ENCODE measurements around the gene FADS6. TPM values are rescaled to one million over a fixed set of nuclear protein-coding genes. Genes with fewer than 3 reads are reported as not detected.

Gene FADS6
- total RNA-seq, 1 donor from 2014 or later = 0.85 TPM

DNA sequence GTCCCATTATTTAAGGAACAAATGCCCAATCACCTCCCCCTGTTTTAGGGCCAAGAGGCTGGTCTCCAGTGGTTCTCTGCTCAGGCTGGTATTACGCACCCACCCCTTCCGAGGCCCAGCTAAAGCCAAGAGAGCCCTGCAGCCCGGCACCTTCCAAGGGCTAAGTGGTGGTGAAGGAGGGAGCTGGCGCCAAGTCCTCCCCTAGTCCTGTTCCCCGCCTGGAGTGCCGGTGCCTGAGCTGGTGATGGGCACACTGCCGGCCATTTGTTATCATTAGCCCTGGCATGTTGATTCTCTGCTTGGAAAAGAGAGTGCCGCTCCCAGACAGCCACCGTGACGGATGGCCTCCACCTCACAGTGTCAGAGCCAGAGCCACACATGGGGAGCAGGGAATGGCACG lies 65.6 kb downstream of the FADS6 start:
- Mint-ChIP-seq H3K27ac (no peak overlapping the region), H3K4me1 (no peaks in the 10 kb centered on the region), H3K36me3 (peaks cover 9% of the 10 kb centered on the region)

More for the DNA sequence above, 65.6 kb downstream of the FADS6 start:
- Mint-ChIP-seq H3K4me3 (no peak overlapping the region), H3K9me3 (no peaks in the 10 kb centered on the region), H3K27me3 (ENCODE audit: low read depth) (no peaks in the 10 kb centered on the region)
- no peak for TF ChIP-seq CTCF (IDR thresholded peaks at IDR 0.05; ENCODE audit: unreplicated experiment)
- DNase-seq (ENCODE audit: low spot score in 2 of 2, unreplicated experiment in 2 of 2) = no peak

Other genes with a start within 250 kb of the FADS6 start
- not detected in 3 replicates for gene CD300LF, start 180.7 kb downstream of the FADS6 start, total RNA-seq
- 0.16 to 0.38 TPM (median 0.24 TPM) in 3 replicates for gene RAB37, start 156.4 kb downstream of the FADS6 start, total RNA-seq
- 34.4 to 36.2 TPM (median 34.8 TPM) in 3 replicates for gene NHERF1, start 145.0 kb downstream of the FADS6 start, total RNA-seq
- 78.2 to 83.7 TPM (median 83.1 TPM) in 3 replicates for gene NAT9, start 117.3 kb downstream of the FADS6 start, total RNA-seq
- gene GRIN2C, start 33.7 kb downstream of the FADS6 start, total RNA-seq = 0.16 to 0.29 TPM (median 0.18 TPM) in 3 replicates
- gene FDXR, start 20.6 kb downstream of the FADS6 start, total RNA-seq = 20.4 to 23.0 TPM (median 22.5 TPM) in 3 replicates
- gene USH1G, start 29.6 kb upstream of the FADS6 start, total RNA-seq = 3.1 to 3.9 TPM (median 3.9 TPM) in 3 replicates
- not detected in 3 replicates for gene OTOP2, start 30.6 kb upstream of the FADS6 start, total RNA-seq
- gene OTOP3, start 42.3 kb upstream of the FADS6 start, total RNA-seq = not detected in 3 replicates
- 50.7 to 56.3 TPM (median 54.2 TPM) in 3 replicates for gene HID1, start 79.1 kb upstream of the FADS6 start, total RNA-seq
- gene CDR2L, start 94.0 kb upstream of the FADS6 start, total RNA-seq = 22.6 to 23.1 TPM (median 22.8 TPM) in 3 replicates
- gene MRPL58, start 119.0 kb upstream of the FADS6 start, total RNA-seq = 18.3 to 22.6 TPM (median 20.7 TPM) in 3 replicates
- 153 to 161 TPM (median 153 TPM) in 3 replicates for gene ATP5PD, start 153.3 kb upstream of the FADS6 start, total RNA-seq
- gene KCTD2, start 153.6 kb upstream of the FADS6 start, total RNA-seq = 24.1 to 26.4 TPM (median 26.1 TPM) in 3 replicates
- gene SLC16A5, start 194.3 kb upstream of the FADS6 start, total RNA-seq = 46.4 to 49.5 TPM (median 46.9 TPM) in 3 replicates
- gene ARMC7, start 216.3 kb upstream of the FADS6 start, total RNA-seq = 11.3 to 12.0 TPM (median 11.4 TPM) in 3 replicates
- gene NT5C, start 238.1 kb upstream of the FADS6 start, total RNA-seq = 44.3 to 51.0 TPM (median 46.8 TPM) in 3 replicates